Loucy (cell line): ENCODE results near the gene IP6K2.

Experiments
- H2AFZ ChIP-seq: fragments of 200-600 bp; sonication (generic); 2 replicates; pipeline ENCODE4 v1.6.0; 2016; ENCODE audit warnings: antibody characterized with exemption, mild to moderate bottlenecking, low read length, moderate library complexity
- H3F3A ChIP-seq: fragments of 200-600 bp; 2 replicates; pipeline ENCODE4 v1.6.0; 2016; ENCODE audit warnings: antibody characterized with exemption, low read depth, mild to moderate bottlenecking
- H3K27me3 ChIP-seq: fragments of 200-600 bp; sonication (generic); 2 replicates; pipeline ENCODE4 v1.6.1; 2014; ENCODE audit warnings: low read length, mild to moderate bottlenecking; ENCODE audit not compliant: insufficient read depth, poor library complexity, severe bottlenecking
- H3K36me3 ChIP-seq: fragments of 200-600 bp; sonication (generic); 2 replicates; pipeline ENCODE4 v1.6.1; 2016; ENCODE audit warnings: low read length; ENCODE audit not compliant: insufficient read depth
- H3K4me1 ChIP-seq: fragments of 200-600 bp; sonication (generic); 2 replicates; pipeline ENCODE4 v1.5.1; 2014; ENCODE audit warnings: low read length, mild to moderate bottlenecking; ENCODE audit not compliant: insufficient read depth, poor library complexity, severe bottlenecking
- H3K4me2 ChIP-seq: fragments of 200-600 bp; sonication (generic); 2 replicates; pipeline ENCODE4 v1.6.0; 2014; ENCODE audit warnings: antibody characterized with exemption, low read length, low read depth, mild to moderate bottlenecking; ENCODE audit not compliant: poor library complexity, severe bottlenecking
- H3K4me3 ChIP-seq: fragments of 200-600 bp; sonication (generic); 2 replicates; pipeline ENCODE4 v1.5.1; 2014; ENCODE audit warnings: low read length, mild to moderate bottlenecking, mixed read lengths; ENCODE audit not compliant: poor library complexity, severe bottlenecking
- H3K79me2 ChIP-seq: fragments of 200-600 bp; sonication (generic); 2 replicates; pipeline ENCODE4 v1.6.1; 2014; ENCODE audit warnings: low read length; ENCODE audit not compliant: insufficient read depth
- H3K9ac ChIP-seq: fragments of 200-600 bp; sonication (generic); 2 replicates; pipeline ENCODE4 v1.6.0; 2014; ENCODE audit warnings: mild to moderate bottlenecking, low read depth, low read length, moderate library complexity; ENCODE audit not compliant: poor library complexity, severe bottlenecking
- H3K9me2 ChIP-seq: fragments of 200-600 bp; sonication (generic); replicated peaks from 2 replicates; pipeline ENCODE4 v1.6.1; 2016; ENCODE audit warnings: low read depth, low read length, mixed read lengths
- H3K9me3 ChIP-seq: fragments of 200-600 bp; sonication (generic); 2 replicates; pipeline ENCODE4 v1.6.1; 2014; ENCODE audit warnings: mild to moderate bottlenecking, antibody characterized with exemption, low read length, low read depth; ENCODE audit not compliant: insufficient read depth
- H4K20me1 ChIP-seq: fragments of 200-600 bp; sonication (generic); 2 replicates; pipeline ENCODE4 v1.6.0; 2014; ENCODE audit warnings: antibody characterized with exemption, low read length, mild to moderate bottlenecking; ENCODE audit not compliant: insufficient read depth, poor library complexity, severe bottlenecking
- CTCF ChIP-seq: fragments of 200-600 bp; sonication (generic); conservative IDR thresholded peaks from 2 replicates; pipeline ENCODE4 v1.5.1; 2014; ENCODE audit warnings: mild to moderate bottlenecking, antibody characterized with exemption, low read length
- EZH2phosphoT487 ChIP-seq: fragments of 200-600 bp; IDR thresholded peaks from 2 replicates; pipeline ENCODE4 v1.6.1; 2018; ENCODE audit warnings: antibody characterized with exemption, mild to moderate bottlenecking, moderate library complexity, borderline replicate concordance

IP6K2 gene

GRCh38 chr3:48759071-48759470 is 42.0 kb upstream of the IP6K2 start:
- no peak for TF ChIP-seq CTCF
- no peak for TF ChIP-seq EZH2phosphoT487
- Histone ChIP-seq H3K79me2 (no peaks in the 10 kb centered on the region), H2AFZ (no peak overlapping the region), H3K9ac (no peak overlapping the region), H4K20me1 (no peaks in the 10 kb centered on the region), H3F3A (no peaks in the 10 kb centered on the region), H3K4me2 (no peak overlapping the region), H3K4me1 (no peaks in the 10 kb centered on the region), H3K9me3 (no peaks in the 10 kb centered on the region), H3K36me3 (no peaks in the 10 kb centered on the region), H3K4me3 (no peak overlapping the region), H3K27me3 (no peaks in the 10 kb centered on the region), H3K9me2 (no peaks in the 10 kb centered on the region)

- no peaks in the 10 kb centered on the region for H3F3A ChIP-seq
- no peak overlapping the region for H3K4me2 ChIP-seq
- TF ChIP-seq CTCF (no peak), EZH2phosphoT487 (no peak)
- H2AFZ ChIP-seq = no peak overlapping the region
- no peaks in the 10 kb centered on the region for H3K9me3 ChIP-seq
- H3K9me2 ChIP-seq = no peaks in the 10 kb centered on the region
- H3K4me1 ChIP-seq = no peaks in the 10 kb centered on the region
- no peaks in the 10 kb centered on the region for H3K79me2 ChIP-seq
- H3K27me3 ChIP-seq = no peaks in the 10 kb centered on the region
- no peak overlapping the region for H3K4me3 ChIP-seq
- H3K9ac ChIP-seq = no peak overlapping the region
- H4K20me1 ChIP-seq = no peaks in the 10 kb centered on the region
- H3K36me3 ChIP-seq = no peaks in the 10 kb centered on the region
Observed at GRCh38 chr3:48756640-48757039, 39.6 kb upstream of the IP6K2 start.

GRCh38 chr3:48750856-48751255 is 33.8 kb upstream of the IP6K2 start:
- no peaks in the 10 kb centered on the region for H4K20me1 ChIP-seq
- no peak overlapping the region for H3K9ac ChIP-seq

More at GRCh38 chr3:48750856-48751255, 33.8 kb upstream of the IP6K2 start:
- no peaks in the 10 kb centered on the region for H3K4me1 ChIP-seq
- no peaks in the 10 kb centered on the region for H3K9me2 ChIP-seq
- no peaks in the 10 kb centered on the region for H3K27me3 ChIP-seq
- H3K4me3 ChIP-seq = no peak overlapping the region
- H3F3A ChIP-seq = no peaks in the 10 kb centered on the region
- H2AFZ ChIP-seq = no peak overlapping the region
- no peak overlapping the region for H3K4me2 ChIP-seq
- no peaks in the 10 kb centered on the region for H3K9me3 ChIP-seq
- H3K36me3 ChIP-seq = no peaks in the 10 kb centered on the region
- no peaks in the 10 kb centered on the region for H3K79me2 ChIP-seq
- TF ChIP-seq EZH2phosphoT487 = no peak
- no peak for TF ChIP-seq CTCF
